Measurements from ENCODE around the gene KLHL3.

- TF ChIP-seq CTCF (IDR thresholded peaks at IDR 0.05 in 4 of 5, conservative IDR thresholded peaks at IDR 0.05 in 1 of 5): no peak
- no peak for TF ChIP-seq POLR2A (IDR thresholded peaks at IDR 0.05)
Observed at GRCh38 chr5:137782984-137783536, 47.2 kb upstream of the KLHL3 start.
